NCI-H345 treated with DMSO at 0.1 percent for 48 hours (cell line): ENCODE data around the gene GPS1.

Source experiments
- DNase-seq: peaks from one replicate; lab custom pipeline; 2025; ENCODE audit not compliant: unreplicated experiment; lab: John Stamatoyannopoulos, UW

The GPS1 gene

GRCh38 chr17:82014432-82014831 lies 37.3 kb upstream of the GPS1 start:
- no peak for DNase-seq

- no peak for DNase-seq
These were observed 36.8 kb upstream of the GPS1 start for GRCh38 chr17:82014971-82015310.

GRCh38 chr17:82015311-82015971 lies 36.3 kb upstream of the GPS1 start:
- no peak for DNase-seq

GRCh38 chr17:82016061-82016874 lies 35.4 kb upstream of the GPS1 start:
- DNase-seq = no peak

GRCh38 chr17:82016875-82017459 lies 34.7 kb upstream of the GPS1 start:
- DNase-seq = no peak

- DNase-seq = no peak
These were observed 34.0 kb upstream of the GPS1 start for GRCh38 chr17:82017612-82018151.

- DNase-seq = peak; percentile 56
These were observed 33.3 kb upstream of the GPS1 start for GRCh38 chr17:82018152-82018988.

GRCh38 chr17:82018989-82019689 lies 32.6 kb upstream of the GPS1 start:
- no peak for DNase-seq

- DNase-seq = peak; percentile 20
These were observed 31.8 kb upstream of the GPS1 start for GRCh38 chr17:82019690-82020571.

GRCh38 chr17:82020572-82021106 lies 31.1 kb upstream of the GPS1 start:
- DNase-seq = no peak

- DNase-seq = no peak
These were observed 30.4 kb upstream of the GPS1 start for GRCh38 chr17:82021107-82021899.

GRCh38 chr17:82021900-82022309 lies 29.8 kb upstream of the GPS1 start:
- no peak for DNase-seq

GRCh38 chr17:82022310-82022980 lies 29.3 kb upstream of the GPS1 start, which contains the start of gene CENPX:
CENPX (minus strand) TSS chr17:82022878; CDS start chr17:82022861, 17 bp downstream.
- no peak for DNase-seq

GRCh38 chr17:82022981-82023446 lies 28.7 kb upstream of the GPS1 start, which contains the start of gene LRRC45:
LRRC45 (plus strand) TSS chr17:82023305; CDS start chr17:82023644, 339 bp downstream.
- DNase-seq = peak; percentile 99

- no peak for DNase-seq
These were observed 28.1 kb upstream of the GPS1 start for GRCh38 chr17:82023447-82024241.

GRCh38 chr17:82024859-82025258 lies 26.8 kb upstream of the GPS1 start:
- no peak for DNase-seq
